Ramos (cell line): ENCODE results near the gene SMIM15.

Experiments
- in situ Hi-C: fragments of 300-500 bp; cut with MboI; formaldehyde crosslinking; loops from one replicate; pipeline ENCODE4 v1.14.3; 2022; ENCODE audit warnings: low sequenced_read_pairs; ENCODE audit not compliant: unreplicated experiment

The SMIM15 gene

DNA sequence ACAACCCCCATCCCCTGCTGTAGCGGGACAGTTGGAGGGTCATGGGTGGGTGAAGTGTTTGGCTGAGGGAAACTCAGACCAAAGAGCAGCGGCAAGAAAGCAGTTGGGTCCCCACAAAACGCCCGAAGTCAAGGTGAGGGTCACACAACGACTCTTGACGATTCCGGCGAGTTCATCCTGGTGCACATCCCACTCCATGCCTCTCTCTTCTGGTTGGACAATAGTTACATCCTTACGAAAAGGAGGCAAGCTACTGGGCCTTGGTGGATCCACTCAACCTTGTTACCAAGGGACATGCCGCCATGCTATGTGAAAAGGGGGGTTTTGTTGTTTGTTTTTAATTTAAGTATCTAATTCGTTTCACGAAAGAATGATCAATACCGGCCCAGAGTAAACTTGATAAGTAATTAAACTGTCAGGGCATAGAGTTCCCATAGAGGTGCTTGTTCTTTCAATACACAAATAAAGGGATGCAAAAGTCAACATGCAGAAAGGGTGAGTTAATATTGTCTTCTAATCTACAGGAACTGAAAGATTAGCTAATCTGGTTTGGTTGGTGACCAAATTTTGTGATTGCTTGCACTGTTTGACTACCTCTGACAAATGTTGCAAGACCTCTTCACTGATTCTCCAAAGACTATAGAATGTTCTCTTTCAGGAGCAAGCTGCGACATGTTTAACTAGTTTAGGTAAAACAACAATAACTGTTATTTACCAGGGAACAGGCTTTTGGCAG, 732 bp upstream of the SMIM15 start:
- in situ Hi-C loops, result no loop called here

DNA sequence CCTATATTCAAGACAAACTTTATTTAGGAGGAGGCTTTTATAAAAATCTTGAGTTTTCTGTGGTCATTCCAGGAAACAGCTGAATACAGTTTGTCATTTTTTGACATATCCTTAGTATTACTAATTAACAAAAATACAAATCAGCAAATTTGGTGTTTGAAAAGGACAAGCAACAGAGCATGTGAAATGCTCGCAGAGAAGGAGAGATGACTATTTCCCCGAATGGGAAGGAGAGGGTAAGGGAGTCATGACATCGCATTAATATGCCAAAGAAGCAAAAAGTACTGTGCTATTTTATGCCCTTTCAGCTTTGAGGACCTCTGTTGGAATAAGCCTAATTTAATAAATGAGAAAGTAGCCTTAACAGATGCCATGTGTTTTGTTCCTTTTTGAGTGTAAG, 1.8 kb downstream of the SMIM15 start:
- in situ Hi-C loops, result no loop called here

DNA sequence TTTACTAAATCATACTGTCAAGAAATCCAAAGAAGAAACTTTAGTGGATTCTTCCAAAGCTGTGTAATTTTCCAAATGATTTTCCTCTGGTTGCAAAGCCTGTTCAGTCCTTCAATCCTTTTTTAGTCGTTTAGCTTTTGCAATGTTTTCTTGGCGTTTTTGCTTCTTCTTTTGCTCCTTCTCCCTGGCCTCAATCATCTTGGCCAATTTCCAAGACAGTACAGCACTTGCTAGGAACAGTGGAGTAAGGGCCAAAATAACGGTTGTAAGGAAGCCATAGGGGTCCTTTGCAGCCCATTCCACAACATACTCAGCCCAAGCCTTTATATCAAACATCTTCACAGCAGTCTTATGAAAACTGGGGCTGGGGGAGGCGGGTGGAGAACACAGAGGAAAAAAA, 2.4 kb downstream of the SMIM15 start:
- in situ Hi-C loops, result no loop called here

DNA sequence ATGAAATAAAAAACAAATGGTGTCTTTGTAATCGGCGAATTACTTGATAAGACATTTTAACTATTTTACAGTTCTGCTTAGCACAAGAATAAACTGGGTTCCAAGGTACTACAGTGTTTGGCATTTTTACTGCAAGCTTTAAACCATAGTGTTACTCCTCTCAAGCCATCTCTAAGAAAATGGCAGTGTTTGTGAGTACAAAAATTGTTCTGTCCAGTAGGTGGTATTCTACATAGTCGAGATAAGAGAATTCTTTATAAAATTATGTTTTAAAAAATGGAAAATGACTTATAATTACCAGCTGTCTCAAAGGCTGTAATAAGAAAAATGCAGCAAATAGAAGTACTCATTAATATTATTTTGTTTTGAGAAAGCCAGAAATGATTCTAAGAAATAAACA, 3.2 kb downstream of the SMIM15 start:
- in situ Hi-C loops, result no loop called here

DNA sequence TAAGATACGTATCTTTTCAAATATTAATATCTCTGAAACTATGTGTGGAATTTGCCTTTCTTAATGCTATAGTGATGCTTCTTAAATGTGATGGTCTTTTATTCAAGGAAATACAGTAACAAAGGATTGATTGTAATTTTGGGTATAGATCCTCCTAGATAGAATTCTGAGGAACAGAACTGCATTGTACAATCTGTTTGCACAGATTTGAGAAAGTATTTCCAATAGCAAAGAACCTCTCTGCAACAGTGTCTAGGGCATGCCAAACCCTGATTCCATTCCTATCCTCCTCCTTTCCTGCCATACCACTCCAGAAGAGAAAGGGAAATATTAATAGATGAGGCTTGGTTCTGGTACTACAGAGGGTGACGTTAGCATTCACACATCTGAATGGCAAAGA, 10.4 kb downstream of the SMIM15 start:
- in situ Hi-C loops, result no loop called here

DNA sequence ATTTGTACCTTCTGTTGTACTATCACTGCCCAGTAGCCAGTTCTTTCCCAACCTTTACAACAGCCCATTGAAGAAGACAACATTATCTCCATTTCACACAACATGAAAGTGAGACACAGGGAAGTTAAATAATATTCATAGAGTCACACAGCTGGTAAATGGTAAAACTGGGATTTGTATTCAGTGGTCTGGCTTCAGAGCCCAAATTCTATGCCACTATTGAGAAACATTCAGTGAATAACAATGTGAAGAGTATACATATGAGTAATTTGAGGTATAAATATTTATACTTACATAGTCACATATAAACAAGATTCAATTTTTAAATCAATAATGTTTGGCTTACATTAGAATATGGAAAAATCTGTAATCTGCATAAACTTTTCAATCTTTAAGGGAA, 13.8 kb downstream of the SMIM15 start:
- in situ Hi-C loops, result no loop called here

DNA sequence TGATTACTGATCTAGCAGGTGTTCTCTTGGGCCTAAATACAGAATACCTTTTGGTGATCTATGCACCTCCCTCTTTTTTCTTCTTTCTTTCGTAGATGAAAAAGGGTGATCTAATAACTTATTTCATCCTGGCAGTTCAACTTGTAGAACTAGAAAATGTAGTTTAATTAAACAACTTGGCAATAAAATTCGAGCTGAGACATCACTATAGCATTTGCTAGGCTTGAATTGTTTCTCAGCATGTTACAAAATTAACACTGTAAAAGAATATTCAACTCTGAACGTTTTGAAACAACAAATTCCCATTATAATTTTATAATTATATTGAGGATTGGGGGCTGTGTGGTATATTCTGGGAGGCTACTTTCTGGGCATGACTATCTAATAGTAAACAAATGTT, 19.5 kb downstream of the SMIM15 start:
- in situ Hi-C loops, result no loop called here

DNA sequence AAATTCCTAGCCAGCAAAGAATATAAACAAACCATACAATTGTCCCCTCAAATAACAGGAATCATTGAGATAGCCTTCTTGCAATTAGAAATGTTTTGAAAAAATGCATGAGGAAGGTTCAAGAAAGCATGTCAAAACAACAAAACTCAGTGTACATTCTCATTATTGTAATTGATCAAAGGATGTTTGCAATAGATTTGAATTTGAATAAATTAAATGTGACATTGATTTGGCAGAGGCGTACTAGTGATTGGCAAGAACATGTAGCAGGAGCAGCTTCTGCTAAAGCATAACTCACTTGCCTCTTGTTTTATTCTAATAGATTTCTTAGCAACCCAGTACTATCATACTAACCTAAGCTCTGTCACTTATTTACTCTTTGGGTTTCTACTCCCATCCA, 19.9 kb downstream of the SMIM15 start:
- in situ Hi-C loops, result no loop called here

DNA sequence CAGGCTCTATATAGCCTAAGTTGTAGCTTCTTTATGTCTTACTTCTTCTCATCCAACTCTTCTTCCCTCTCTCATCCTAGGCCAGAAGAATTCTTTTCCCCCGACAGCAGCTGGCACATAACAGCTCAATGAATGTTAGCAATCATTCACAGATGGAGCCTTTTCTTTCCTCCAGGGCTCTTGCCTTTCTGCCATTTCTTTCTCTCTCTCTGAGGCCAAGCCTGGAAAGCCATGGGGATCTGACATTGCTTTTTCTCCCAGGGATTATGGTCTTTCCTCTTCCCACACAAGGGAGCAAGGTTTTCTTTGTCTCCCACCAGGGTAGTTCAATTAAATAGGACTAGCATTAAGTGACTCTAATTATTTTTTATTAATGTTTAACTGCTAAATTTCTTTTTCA, 20.5 kb downstream of the SMIM15 start:
- in situ Hi-C loops, result no loop called here

DNA sequence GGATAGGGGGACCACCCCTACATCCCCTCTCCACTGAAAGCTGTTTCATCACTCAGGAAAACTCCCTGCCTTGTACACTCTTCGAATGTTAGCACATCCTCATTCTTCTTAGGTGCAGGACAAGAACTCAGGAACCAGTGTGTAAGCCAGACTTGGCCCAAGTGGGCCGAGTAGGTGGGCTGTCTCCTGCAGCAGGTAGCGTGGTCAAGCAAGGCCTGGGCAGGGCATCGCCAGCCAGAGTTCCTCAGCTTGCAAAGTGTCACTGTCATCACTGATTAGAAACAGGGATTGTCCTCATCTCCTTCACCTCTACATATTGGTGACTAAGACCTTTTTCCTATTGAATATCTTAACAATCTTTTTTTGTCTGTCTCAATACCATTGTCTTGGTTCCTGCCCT, 22.3 kb downstream of the SMIM15 start:
- in situ Hi-C loops, result no loop called here

DNA sequence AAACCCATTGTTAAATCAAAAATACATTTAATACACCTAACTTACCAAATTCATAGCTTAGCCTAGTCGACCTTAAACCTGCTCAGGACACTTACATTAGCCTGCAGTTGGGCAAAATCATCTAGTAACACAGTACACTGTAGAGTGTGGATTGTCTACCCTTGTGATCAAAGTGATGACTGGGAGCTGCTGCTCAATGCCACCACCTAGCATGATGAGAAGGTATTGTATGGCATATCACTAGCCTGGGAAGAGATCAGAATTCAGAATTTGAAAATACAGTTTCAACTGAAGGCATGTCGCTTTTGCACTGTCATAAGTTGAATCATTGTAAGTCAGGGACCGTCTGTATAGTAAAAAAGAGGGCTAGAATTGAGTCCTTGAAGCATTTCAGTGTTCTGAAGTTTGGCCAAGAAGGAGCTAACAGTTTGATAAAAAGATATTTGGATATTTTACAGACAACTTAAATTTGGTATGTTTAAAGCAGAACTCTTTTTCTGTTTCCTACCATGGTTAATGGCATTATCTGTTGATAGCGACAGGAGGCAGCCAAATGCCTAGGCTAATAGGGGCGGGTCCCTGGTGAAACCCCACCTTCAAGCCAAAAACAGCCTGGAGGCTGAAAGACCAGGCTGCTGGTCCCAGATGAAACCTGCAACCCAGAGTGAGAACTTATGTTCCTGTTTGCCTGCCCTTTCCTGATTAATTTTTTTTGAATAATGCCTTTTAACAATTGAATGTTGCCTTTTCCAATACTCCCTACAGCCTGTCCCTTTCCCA, 23.0 kb downstream of the SMIM15 start:
- in situ Hi-C loops, result no loop called here

DNA sequence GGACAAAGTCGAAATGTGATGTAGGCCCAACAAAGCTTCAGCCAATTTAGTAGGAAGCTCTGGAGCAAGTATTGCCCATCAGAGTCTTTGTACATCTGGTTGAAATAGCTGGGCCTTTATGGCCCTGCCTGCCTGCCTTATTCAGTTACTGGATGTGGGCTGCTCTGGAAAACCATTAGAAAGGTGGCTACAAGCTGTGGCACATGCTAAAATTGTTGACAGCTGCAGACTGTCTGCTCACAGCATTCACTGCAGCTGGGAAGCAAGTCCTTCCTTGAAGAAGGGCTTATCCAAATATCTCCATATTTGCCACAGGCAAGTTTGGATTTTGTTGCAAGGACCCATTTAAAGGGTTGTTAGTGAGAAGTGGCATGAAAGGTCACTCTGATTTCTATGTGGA, 24.4 kb downstream of the SMIM15 start:
- in situ Hi-C loops, result no loop called here

DNA sequence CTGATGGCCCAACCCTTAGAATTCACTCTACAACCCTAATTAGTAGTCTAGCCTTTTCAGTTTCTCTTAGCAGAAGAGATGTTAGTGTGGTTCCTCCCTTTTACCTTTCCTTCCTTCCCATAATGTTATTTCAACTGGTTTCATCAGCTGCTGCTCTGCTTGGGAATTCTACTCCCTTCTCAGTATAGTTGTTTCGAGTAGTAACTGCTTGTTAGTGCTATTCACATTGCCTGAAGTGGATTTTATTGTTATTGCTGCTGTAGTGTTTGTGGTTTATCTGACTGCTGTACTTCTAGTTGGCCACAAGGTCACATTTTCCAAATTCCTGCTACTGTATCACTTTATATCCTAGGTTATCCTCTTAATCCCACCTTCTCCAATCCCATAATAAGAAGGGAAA, 29.7 kb downstream of the SMIM15 start:
- in situ Hi-C loops, result no loop called here

DNA sequence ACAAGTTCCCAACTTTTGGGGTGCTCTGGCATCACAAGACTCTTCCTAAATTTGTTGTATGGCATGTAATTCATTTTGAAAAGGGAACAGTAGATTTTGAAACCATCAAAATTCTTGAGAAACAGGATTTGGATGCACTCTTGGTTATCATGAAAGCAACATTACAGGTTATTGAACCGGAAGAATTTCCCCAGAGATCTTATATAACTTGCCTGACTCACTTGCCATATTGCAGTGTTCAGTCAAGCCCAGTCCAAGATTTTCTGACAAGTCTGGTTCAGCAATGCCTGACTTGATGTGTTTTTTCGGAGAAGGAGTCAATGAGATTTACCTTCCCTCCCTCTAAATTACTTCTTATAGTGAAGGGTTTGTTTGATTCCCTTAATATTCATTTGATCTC, 32.0 kb downstream of the SMIM15 start:
- in situ Hi-C loops, result no loop called here

DNA sequence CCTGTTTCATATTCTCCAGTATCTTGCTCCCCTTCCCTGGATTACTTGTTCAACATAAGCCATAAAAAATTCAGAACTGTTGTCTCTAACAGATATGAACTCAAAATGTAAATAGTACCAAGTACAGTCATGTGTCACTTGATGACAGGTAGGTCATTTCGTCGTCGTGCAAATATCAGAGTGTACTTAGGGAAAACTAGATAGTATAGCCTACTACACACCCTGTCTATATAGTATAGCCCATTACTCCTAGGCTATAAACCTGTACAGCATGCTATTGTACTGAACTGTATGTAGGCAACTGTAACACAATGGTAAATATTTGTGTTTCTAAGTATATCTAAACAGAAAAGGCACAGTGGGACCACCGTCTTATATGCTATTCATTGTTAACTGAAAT, 39.1 kb downstream of the SMIM15 start:
- in situ Hi-C loops, result no loop called here

DNA sequence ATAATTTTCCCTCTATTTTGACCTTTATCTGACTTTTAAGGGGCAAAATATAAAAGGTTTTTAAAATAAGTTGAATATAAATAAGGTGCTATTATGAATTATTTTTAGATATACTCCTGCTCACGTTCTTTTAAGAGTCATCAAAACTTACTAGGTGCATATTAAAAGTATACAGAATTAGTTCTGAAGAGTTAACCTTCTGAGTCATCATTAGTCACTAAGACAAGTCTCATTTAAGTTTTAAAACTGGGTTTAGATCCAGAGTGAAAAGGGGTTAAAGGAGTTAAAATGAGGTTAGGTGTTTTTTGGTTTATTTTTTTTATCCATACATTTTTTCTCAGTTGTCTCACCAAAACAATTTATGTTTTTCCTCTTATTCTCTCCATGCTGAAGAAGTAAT, 41.7 kb downstream of the SMIM15 start:
- in situ Hi-C loops, result no loop called here

DNA sequence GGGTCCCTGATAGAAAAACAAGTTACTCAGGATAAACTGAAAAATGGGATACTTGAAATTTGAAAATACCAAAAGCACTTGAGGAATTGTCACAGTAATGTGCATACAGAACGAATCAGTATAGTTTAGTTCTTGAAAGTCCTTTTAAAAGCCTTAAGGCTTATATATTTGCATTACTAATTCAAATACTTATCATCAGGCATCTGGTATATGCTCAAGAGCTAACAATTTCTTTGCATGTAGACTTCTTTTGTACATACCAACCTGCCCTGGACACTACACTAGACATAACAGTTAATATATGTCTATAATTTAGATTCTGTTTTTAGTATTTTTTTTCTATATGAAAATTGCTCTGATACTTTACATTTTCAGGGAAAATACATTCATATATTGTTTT, 43.2 kb downstream of the SMIM15 start:
- in situ Hi-C loops, result no loop called here

DNA sequence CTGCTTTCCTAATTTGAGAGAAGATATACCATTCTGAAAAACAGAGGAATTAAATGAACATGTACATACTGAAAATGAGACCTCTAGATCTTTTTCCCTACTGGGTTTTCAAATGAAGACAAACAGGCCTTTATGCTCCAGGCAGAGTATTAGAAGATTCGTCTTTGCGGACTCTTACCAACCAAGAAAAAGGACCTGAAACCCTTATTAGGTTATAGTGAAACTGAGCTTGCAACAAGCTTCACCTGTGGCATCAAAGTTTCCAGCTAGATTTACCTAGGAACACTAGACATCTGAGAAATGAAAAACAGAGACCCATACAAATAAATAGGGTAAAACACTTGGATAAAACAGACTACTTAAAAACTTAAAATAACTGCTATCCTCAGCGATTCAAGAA, 46.3 kb downstream of the SMIM15 start:
- in situ Hi-C loops, result no loop called here

DNA sequence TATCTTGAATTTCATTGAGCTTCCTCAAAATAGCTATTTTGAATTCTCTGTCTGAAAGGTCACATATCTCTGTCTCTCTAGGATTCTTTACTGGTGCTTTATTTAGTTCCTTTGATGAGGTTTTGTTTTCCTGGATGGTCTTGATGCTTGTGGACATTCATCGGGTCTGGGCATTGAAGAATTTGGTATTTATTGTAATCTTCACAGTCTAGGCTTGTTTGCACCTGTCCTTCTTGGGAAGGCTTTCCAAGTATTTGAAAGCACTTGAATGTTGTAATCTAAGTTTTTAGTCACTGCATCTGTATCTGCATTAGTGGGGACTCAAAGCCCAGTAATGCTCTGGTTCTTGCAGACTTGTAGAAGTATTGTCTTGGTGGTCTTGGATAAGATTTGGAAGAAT, 47.8 kb downstream of the SMIM15 start:
- in situ Hi-C loops, result no loop called here
